Measurements from ENCODE around the gene LST1.

GRCh38 chr6:31548544-31548873 is 37.6 kb upstream of the LST1 start:
- TF ChIP-seq, protein P1, sequence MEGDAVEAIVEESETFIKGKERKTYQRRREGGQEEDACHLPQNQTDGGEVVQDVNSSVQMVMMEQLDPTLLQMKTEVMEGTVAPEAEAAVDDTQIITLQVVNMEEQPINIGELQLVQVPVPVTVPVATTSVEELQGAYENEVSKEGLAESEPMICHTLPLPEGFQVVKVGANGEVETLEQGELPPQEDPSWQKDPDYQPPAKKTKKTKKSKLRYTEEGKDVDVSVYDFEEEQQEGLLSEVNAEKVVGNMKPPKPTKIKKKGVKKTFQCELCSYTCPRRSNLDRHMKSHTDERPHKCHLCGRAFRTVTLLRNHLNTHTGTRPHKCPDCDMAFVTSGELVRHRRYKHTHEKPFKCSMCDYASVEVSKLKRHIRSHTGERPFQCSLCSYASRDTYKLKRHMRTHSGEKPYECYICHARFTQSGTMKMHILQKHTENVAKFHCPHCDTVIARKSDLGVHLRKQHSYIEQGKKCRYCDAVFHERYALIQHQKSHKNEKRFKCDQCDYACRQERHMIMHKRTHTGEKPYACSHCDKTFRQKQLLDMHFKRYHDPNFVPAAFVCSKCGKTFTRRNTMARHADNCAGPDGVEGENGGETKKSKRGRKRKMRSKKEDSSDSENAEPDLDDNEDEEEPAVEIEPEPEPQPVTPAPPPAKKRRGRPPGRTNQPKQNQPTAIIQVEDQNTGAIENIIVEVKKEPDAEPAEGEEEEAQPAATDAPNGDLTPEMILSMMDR (IDR thresholded peaks at IDR 0.05), result no peak
- TF ChIP-seq POLR2AphosphoS5 (IDR thresholded peaks at IDR 0.05) (no peak), POLR2A (IDR thresholded peaks at IDR 0.05; ENCODE audit: low read depth) (no peak)

All from esophagus muscularis mucosa (tissue), 3 donors.